Thoracic aorta (tissue), 2 donors: ENCODE measurements around the gene NDUFV2. TPM values are rescaled to one million over a fixed set of nuclear protein-coding genes. Genes with fewer than 3 reads are reported as not detected.

Experiments
- ATAC-seq: fragments of 150-250 bp; one replicate; pipeline ENCODE4 v1.8.0; 2017; ENCODE audit warnings: low read depth; ENCODE audit not compliant: insufficient number of reproducible peaks, low FRiP score
- DNase-seq: peaks from one replicate; pipeline ENCODE4 v3.0.0-alpha.2; 2020; ENCODE audit warnings: low spot score
- H3K27ac ChIP-seq, 2 donors: fragments of 200-600 bp; sonication (generic); 1 replicate in 1 of 2; 2 replicates in 1 of 2; pipeline ENCODE4 v1.5.1; 2016; ENCODE audit warnings: mild to moderate bottlenecking in 2 of 2, moderate library complexity in 2 of 2
- H3K27me3 ChIP-seq: fragments of 200-600 bp; sonication (generic); replicated peaks from 2 replicates; pipeline ENCODE4 v1.6.0; 2016; ENCODE audit warnings: mild to moderate bottlenecking; ENCODE audit not compliant: insufficient read depth
- H3K36me3 ChIP-seq: fragments of 200-600 bp; sonication (generic); one replicate; pipeline ENCODE4 v1.5.1; 2016
- H3K4me1 ChIP-seq, 2 donors: fragments of 200-600 bp; sonication (generic); 1 replicate in 1 of 2; 2 replicates in 1 of 2; pipeline versions ENCODE4 v1.5.1 to v1.6.0; 2016; ENCODE audit warnings: low read depth in 2 of 2, mild to moderate bottlenecking in 1 of 2; ENCODE audit not compliant: control insufficient read depth in 1 of 2
- H3K4me3 ChIP-seq: fragments of 200-600 bp; sonication (generic); 2 replicates; pipeline ENCODE4 v1.5.1; 2016; ENCODE audit warnings: mild to moderate bottlenecking
- H3K9me3 ChIP-seq: fragments of 200-600 bp; sonication (generic); 2 replicates; pipeline ENCODE4 v1.5.1; 2016
- CTCF ChIP-seq: fragments of 200-600 bp; sonication (generic); IDR thresholded peaks from one replicate; pipeline ENCODE4 v1.5.1; 2019; ENCODE audit warnings: antibody characterized with exemption
- total RNA-seq, 2 donors: library from RNA; depleted of rRNA; stranded (reverse); fragments of >200 nt; gene quantifications; one replicate each; pipeline versions ENCODE4 v1.1.0 to v1.2.3, GENCODE V29; 2016

The NDUFV2 gene
- total RNA-seq, 2 donors from 2014 or later: 44.0 to 94.9 TPM

DNA sequence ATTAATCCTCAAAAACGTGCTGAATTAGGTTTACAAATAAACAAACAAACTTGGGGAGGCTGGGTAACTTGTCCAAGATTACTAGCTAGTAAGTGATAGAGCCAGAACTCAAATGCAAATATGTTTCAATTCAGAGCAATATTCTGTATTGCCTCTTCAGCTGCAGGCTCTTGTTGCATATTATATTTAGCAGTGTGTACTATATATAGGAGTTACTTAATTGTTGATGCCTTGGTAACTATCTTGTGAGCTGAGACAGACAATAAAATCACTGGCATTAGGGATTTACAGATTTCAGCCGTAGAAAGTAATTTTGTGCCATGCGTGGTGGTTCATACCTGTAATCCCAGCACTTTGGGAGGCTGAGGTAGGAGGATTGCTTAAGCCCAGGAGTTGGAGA, 23.8 kb downstream of the NDUFV2 start:
- Histone ChIP-seq H3K27me3 (no peaks in the 10 kb centered on the region), H3K9me3 (no peaks in the 10 kb centered on the region), H3K27ac (peak overlapping the region in 1 of 2 donors; percentile 0), H3K4me1 (peaks cover 0 to 9% of the 10 kb centered on the region in 2 donors), H3K36me3 (peaks cover 20% of the 10 kb centered on the region), H3K4me3 (no peak overlapping the region)
- DNase-seq: no peak
- ATAC-seq: no peak
- no peak for TF ChIP-seq CTCF

GRCh38 chr18:9130195-9130594, 27.7 kb downstream of the NDUFV2 start:
- no peaks in the 10 kb centered on the region for H3K27me3 ChIP-seq
- DNase-seq (no peak), ATAC-seq (no peak)
- no peaks in the 10 kb centered on the region for H3K9me3 ChIP-seq
- H3K27ac ChIP-seq: no peak overlapping the region
- peaks cover 2 to 5% of the 10 kb centered on the region in 2 donors for H3K4me1 ChIP-seq
- H3K36me3 ChIP-seq: peaks cover 20% of the 10 kb centered on the region
- no peak overlapping the region for H3K4me3 ChIP-seq
- TF ChIP-seq CTCF: no peak

GRCh38 chr18:9130806-9131205, 28.3 kb downstream of the NDUFV2 start:
- no peak for TF ChIP-seq CTCF
- no peaks in the 10 kb centered on the region for H3K27me3 ChIP-seq
- ATAC-seq: no peak
- peaks cover 20% of the 10 kb centered on the region for H3K36me3 ChIP-seq
- no peak overlapping the region for H3K4me3 ChIP-seq
- peak overlapping the region in 1 of 2 donors; percentile 14 for H3K27ac ChIP-seq
- no peaks in the 10 kb centered on the region for H3K9me3 ChIP-seq
- DNase-seq: no peak
- H3K4me1 ChIP-seq: peaks cover 5 to 11% of the 10 kb centered on the region in 2 donors

- TF ChIP-seq CTCF: no peak
- Histone ChIP-seq H3K36me3 (peaks cover 7% of the 10 kb centered on the region), H3K27me3 (no peaks in the 10 kb centered on the region), H3K9me3 (no peaks in the 10 kb centered on the region), H3K27ac (no peak overlapping the region), H3K4me1 (peaks cover 5 to 12% of the 10 kb centered on the region in 2 donors), H3K4me3 (no peak overlapping the region)
- ATAC-seq (no peak), DNase-seq (no peak)
These were observed 30.1 kb downstream of the NDUFV2 start for GRCh38 chr18:9132628-9133027.

DNA sequence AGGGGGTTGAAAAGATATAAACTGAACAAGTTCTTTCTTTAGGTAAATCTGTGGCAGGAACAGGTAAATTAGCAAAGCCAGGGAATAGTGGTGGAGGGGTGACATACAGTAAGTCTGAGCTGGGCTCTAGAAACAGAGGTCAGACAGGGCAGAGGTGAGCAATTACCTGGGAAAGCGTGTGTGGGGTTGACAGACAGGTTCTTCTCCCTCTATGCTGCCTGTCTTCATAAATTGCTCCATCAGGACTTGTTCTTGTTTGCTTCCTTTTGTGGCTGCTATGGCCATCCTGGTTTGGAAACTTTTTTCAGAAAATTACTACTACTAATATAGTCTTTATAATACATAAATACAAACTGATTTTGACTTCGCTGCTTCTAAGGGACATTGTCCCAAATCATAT, 30.7 kb downstream of the NDUFV2 start:
- Histone ChIP-seq H3K27ac (no peak overlapping the region), H3K4me1 (peaks cover 5 to 12% of the 10 kb centered on the region in 2 donors), H3K36me3 (peaks cover 1% of the 10 kb centered on the region)

More for the DNA sequence above, 30.7 kb downstream of the NDUFV2 start:
- Histone ChIP-seq H3K27me3 (no peaks in the 10 kb centered on the region), H3K9me3 (no peaks in the 10 kb centered on the region), H3K4me3 (no peak overlapping the region)
- ATAC-seq: no peak
- DNase-seq: no peak
- no peak for TF ChIP-seq CTCF
